RWPE2 (cell line): ENCODE results near the gene CAPN12.
"Not testable (repeated sequence)": the region's sequence is repeated elsewhere in the genome, so short reads cannot be mapped to it uniquely, and the experiment has no call there.

Experiments
- ATAC-seq: fragments of 200-7000 bp; cut with Tn5 transposase; 3 replicates; pipeline ENCODE4 v1.9.1; 2021; ENCODE audit warnings: low read depth
- DNase-seq: peaks from one replicate; pipeline ENCODE4 v3.0.0-alpha.2; 2020; ENCODE audit warnings: low spot score
- H3K27ac ChIP-seq: fragments of 450-650 bp; 2 replicates; pipeline ENCODE4 v1.5.1; 2017; ENCODE audit warnings: mild to moderate bottlenecking; ENCODE audit not compliant: poor library complexity, severe bottlenecking
- H3K27me3 ChIP-seq: fragments of 250-450 bp; sonication (Bioruptor Pico); 2 replicates; pipeline ENCODE4 v1.5.1; 2021; ENCODE audit warnings: mild to moderate bottlenecking, moderate library complexity; ENCODE audit not compliant: insufficient read depth, poor library complexity, severe bottlenecking
- H3K36me3 ChIP-seq: fragments of 250-450 bp; sonication (Bioruptor Pico); 2 replicates; pipeline ENCODE4 v1.5.1; 2020; ENCODE audit warnings: low read depth, mild to moderate bottlenecking, moderate library complexity
- H3K4me1 ChIP-seq: fragments of 250-450 bp; sonication (Bioruptor Pico); 2 replicates; pipeline ENCODE4 v1.5.1; 2021; ENCODE audit warnings: mild to moderate bottlenecking, moderate library complexity; ENCODE audit not compliant: insufficient read depth, poor library complexity, severe bottlenecking
- H3K4me3 ChIP-seq: fragments of 250-450 bp; sonication (Bioruptor Pico); 2 replicates; pipeline ENCODE4 v1.5.1; 2021; ENCODE audit warnings: mild to moderate bottlenecking, moderate library complexity; ENCODE audit not compliant: severe bottlenecking
- H3K9me3 ChIP-seq: fragments of 250-450 bp; sonication (Bioruptor Pico); 2 replicates; pipeline ENCODE4 v1.5.1; 2021; ENCODE audit warnings: mild to moderate bottlenecking, moderate library complexity; ENCODE audit not compliant: severe bottlenecking
- TF ChIP-seq, protein P1 (sequence below): fragments of 450-650 bp; IDR thresholded peaks from one replicate; pipeline ENCODE4 v1.5.1; 2017; ENCODE audit warnings: mild to moderate bottlenecking, moderate library complexity; ENCODE audit not compliant: poor library complexity, severe bottlenecking

CAPN12 gene, protein sequence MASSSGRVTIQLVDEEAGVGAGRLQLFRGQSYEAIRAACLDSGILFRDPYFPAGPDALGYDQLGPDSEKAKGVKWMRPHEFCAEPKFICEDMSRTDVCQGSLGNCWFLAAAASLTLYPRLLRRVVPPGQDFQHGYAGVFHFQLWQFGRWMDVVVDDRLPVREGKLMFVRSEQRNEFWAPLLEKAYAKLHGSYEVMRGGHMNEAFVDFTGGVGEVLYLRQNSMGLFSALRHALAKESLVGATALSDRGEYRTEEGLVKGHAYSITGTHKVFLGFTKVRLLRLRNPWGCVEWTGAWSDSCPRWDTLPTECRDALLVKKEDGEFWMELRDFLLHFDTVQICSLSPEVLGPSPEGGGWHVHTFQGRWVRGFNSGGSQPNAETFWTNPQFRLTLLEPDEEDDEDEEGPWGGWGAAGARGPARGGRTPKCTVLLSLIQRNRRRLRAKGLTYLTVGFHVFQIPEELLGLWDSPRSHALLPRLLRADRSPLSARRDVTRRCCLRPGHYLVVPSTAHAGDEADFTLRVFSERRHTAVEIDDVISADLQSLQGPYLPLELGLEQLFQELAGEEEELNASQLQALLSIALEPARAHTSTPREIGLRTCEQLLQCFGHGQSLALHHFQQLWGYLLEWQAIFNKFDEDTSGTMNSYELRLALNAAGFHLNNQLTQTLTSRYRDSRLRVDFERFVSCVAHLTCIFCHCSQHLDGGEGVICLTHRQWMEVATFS

DNA sequence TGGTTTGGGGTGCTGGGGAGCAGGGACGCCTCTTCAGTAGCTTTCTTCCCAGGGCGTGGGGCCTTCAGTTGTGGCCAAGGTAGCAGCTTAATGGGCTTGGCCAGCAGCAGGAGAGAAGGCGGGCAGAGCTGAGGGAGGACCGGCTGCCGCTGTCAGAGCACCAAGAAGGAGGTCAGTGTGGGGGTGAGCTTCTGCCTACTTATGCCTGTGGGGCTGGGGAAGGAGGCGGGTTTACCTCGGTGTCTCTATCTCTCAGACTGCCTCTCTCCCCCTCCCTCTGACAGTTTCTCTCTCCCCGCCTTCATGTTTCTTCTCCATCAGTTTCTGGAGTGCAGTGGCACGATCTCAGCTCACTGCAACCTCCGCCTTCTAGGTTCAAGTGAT, at the start of gene CAPN12:
TSS of gene CAPN12 (minus strand) at position 177 of the 384 bp plus-strand sequence. CDS start 309 bp downstream, outside the sequence.
- Histone ChIP-seq H3K4me1 (no peaks in the 10 kb centered on the region), H3K4me3 (no peak within 1 kb of the TSS), H3K9me3 (no peaks in the 10 kb centered on the region), H3K36me3 (no peaks in the 10 kb centered on the region), H3K27me3 (no peaks in the 10 kb centered on the region), H3K27ac (no peak within 1 kb of the TSS)
- ATAC-seq = no peak
- TF ChIP-seq, protein P1, sequence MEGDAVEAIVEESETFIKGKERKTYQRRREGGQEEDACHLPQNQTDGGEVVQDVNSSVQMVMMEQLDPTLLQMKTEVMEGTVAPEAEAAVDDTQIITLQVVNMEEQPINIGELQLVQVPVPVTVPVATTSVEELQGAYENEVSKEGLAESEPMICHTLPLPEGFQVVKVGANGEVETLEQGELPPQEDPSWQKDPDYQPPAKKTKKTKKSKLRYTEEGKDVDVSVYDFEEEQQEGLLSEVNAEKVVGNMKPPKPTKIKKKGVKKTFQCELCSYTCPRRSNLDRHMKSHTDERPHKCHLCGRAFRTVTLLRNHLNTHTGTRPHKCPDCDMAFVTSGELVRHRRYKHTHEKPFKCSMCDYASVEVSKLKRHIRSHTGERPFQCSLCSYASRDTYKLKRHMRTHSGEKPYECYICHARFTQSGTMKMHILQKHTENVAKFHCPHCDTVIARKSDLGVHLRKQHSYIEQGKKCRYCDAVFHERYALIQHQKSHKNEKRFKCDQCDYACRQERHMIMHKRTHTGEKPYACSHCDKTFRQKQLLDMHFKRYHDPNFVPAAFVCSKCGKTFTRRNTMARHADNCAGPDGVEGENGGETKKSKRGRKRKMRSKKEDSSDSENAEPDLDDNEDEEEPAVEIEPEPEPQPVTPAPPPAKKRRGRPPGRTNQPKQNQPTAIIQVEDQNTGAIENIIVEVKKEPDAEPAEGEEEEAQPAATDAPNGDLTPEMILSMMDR = no peak
- DNase-seq = no peak

DNA sequence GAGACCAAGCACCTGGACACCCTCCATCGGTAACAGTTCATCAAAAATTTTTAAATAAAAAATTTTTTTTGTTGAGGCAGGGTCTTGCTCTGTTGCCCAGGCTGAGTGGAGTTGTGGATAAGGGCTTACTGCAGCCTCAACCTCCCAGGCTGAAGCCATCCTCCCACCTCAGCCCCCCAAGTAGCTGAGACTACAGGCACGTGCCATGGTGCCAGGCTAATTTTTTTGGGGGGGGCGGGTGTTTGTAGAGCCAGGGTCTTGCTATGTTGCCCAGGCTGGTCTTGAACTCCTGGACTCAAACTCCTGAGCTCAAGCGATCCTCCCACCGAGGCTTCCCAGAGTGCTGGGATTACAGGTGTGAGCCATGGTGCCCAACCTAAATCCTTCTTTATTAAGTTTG, 49.4 kb upstream of the CAPN12 start:
- no peak for ATAC-seq
- Histone ChIP-seq H3K4me1 (peaks cover 16% of the 10 kb centered on the region), H3K9me3 (no peaks in the 10 kb centered on the region), H3K27ac (peak overlapping the region; percentile 94), H3K4me3 (no peak overlapping the region), H3K27me3 (no peaks in the 10 kb centered on the region), H3K36me3 (no peaks in the 10 kb centered on the region)
- DNase-seq = no peak
- TF ChIP-seq, protein P1 = no peak

DNA sequence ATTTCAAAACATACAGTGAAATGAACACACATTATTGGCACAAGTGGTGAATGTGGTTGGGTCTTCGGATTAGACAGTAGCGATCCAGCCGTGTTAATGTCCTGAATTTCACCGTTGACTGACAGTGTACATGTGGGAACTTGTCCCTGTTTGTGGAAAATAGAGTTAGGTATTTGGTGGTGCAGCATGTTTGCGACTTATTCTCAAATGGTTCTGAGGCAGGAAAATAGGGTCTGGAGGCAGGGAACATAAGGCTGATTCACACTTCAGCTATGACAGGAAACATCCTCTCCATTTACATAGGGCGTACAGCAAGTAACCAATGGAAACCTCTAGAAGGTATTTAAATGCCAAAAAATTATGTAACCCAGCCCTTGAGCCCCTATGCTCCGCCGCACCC, 48.9 kb upstream of the CAPN12 start:
- Histone ChIP-seq H3K36me3 (no peaks in the 10 kb centered on the region), H3K27ac (peak overlapping the region; percentile 94), H3K27me3 (no peaks in the 10 kb centered on the region), H3K9me3 (no peaks in the 10 kb centered on the region), H3K4me3 (no peak overlapping the region), H3K4me1 (peaks cover 19% of the 10 kb centered on the region)
- ATAC-seq = peak; percentile 90
- DNase-seq = no peak
- TF ChIP-seq, protein P1 = no peak

DNA sequence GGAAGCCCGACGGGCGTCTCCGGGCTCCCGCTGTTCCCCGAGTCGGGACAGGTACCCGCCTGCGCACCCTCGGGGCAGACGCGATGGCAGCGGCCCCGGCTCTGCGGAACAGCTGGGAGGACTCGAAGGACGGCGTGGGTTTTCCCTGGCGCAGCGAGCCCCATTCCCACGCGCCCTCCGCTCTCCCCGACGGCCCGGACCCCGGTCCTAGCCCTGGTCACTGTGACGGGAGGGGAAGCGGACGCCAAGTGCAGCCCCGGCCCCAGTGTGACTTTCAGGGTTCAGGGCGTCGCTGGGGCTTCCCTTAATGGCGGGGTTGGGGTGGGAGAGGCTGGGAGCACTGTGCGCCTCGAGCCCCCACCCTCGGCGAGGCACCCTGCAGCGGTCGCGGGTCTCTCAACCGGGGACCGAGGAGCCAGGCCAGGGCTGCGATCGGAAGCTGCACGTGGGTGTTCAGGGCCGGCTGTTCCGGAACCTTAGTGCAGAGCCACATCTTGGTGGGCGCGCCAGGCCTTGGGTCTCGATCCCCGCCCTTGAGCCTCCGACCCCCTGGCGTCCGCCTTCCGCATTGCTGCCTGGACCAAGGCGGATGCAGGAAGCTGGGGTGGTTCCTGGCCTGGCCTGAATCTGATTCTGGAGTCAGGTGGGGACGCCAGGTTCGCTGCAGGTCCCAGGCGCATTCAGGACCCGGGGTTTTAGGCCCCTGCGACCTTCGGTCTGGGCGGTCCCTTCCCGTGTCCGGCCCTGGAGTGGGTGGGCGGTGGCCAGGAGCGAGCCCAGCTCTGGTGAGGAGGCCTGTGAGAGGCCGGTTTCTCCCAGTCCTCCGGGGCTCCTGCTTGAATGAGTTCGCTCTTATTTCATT, 48.2 kb upstream of the CAPN12 start:
- no peak for DNase-seq
- no peaks in the 10 kb centered on the region for H3K36me3 ChIP-seq
- no peaks in the 10 kb centered on the region for H3K27me3 ChIP-seq
- TF ChIP-seq, protein P1 = no peak
- H3K9me3 ChIP-seq = no peaks in the 10 kb centered on the region
- H3K4me3 ChIP-seq = no peak overlapping the region
- peak overlapping the region; percentile 94 for H3K27ac ChIP-seq
- H3K4me1 ChIP-seq = peaks cover 19% of the 10 kb centered on the region
- ATAC-seq = no peak

DNA sequence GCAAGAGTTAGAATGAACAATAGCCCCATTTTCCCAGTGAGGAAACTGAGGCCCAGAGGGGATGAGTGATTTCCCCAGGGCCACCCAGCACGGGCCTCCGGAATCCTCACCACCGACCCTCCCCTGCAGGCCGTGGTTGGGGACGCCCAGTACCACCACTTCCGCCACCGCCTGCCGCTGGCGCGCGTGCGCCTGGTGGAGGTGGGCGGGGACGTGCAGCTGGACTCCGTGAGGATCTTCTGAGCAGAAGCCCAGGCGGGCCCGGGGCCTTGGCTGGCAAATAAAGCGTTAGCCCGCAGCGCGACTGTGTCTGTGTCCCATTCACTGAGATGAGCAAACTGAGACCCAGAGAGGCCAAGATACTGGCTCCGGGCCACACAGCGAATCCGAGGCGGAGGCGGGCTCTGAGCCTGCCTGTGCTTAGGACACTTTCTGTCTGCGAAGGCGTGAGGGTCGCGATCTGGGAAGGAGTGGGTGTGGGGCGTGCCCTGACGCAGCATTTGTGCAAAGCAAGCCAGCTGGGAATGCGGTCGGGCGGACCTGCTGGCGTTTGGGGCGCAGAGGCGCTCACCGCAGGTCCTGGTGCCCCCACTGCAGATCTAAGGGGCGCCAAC, 47.3 kb upstream of the CAPN12 start:
- H3K36me3 ChIP-seq, ATAC-seq, DNase-seq, H3K27me3 ChIP-seq, H3K4me3 ChIP-seq, H3K27ac ChIP-seq, H3K9me3 ChIP-seq: not testable (repeated sequence)
- peaks cover 25% of the 10 kb centered on the region for H3K4me1 ChIP-seq

DNA sequence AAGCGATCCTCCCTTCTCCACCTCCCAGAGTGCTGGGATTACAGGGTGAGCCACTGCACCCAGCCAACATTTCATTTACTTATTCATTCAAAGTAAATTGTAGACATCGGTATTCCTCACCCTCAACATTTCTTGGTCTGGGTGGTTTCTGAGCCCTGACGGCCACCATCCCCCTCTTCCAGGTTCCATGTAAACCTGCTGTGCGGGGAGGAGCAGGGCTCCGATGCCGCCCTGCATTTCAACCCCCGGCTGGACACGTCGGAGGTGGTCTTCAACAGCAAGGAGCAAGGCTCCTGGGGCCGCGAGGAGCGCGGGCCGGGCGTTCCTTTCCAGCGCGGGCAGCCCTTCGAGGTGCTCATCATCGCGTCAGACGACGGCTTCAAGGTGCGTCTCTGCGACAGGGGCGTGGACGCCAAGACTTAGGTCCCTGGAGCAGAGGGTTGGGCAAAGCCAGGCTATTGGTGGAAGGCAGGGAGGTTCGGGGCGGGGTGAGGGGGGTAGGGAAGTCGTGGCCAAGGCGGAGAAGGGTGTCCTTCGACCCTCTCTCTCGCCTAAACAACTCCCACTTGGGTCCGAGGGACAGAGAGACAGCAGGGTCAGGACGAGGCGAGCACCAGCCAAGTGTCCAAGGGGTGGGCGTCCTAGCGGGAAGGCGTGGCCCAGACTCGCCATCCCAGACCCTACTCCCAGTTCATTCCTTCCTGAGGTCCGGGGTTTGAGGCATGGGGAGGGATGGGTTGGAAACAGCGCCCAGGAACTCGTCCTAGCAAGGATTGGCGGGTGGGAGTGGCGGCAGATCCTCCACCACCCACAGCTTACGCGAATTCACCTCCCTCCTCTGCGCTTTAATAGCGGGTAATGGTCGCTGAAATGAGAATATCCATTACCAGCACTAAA, 46.5 kb upstream of the CAPN12 start:
- H3K4me3 ChIP-seq, DNase-seq, ATAC-seq, H3K36me3 ChIP-seq, H3K9me3 ChIP-seq, H3K27me3 ChIP-seq, H3K27ac ChIP-seq: not testable (repeated sequence)
- H3K4me1 ChIP-seq = peaks cover 29% of the 10 kb centered on the region
